ENCODE measurements around the gene CBX6. TPM values are rescaled to one million over a fixed set of nuclear protein-coding genes. Genes with fewer than 3 reads are reported as not detected.

The CBX6 gene
- total RNA-seq, 1 experiment from 2014 or later, result 31.4 TPM

- WGBS (ENCODE audit: extremely low coverage, insufficient read length, low lambda C conversion rate), result no CpG with 5 or more reads among the region's 9 CpGs
Observed at GRCh38 chr22:38882972-38883622, 11.1 kb upstream of the CBX6 start.

More at GRCh38 chr22:38882972-38883622, 11.1 kb upstream of the CBX6 start:
- no peak overlapping the region for H3K18ac ChIP-seq (ENCODE audit: insufficient read length, low read depth, low read length)
- Mint-ChIP-seq H3K4me3 (no peak overlapping the region), H3K36me3 (ENCODE audit: insufficient read depth in 1 of 3, low read depth in 3 of 3) (no peaks in the 10 kb centered on the region; a peak in 1 of 7 replicates), H3K4me1 (peaks cover 2 to 7% of the 10 kb centered on the region in 2 experiments; a peak in 1 of 4 replicates), H3K27ac (no peak overlapping the region; a peak in 1 of 7 replicates), H3K9me3 (peaks cover 0 to 3% of the 10 kb centered on the region in 2 experiments; a peak in 2 of 5 replicates), H3K27me3 (ENCODE audit: low read depth) (peaks cover 23% of the 10 kb centered on the region)
- no peak overlapping the region for H4K8ac ChIP-seq (replicated peaks; ENCODE audit: insufficient read length, low read depth, low read length)
- no peaks in the 10 kb centered on the region for H3K9me3 ChIP-seq (ENCODE audit: control insufficient read depth, low read depth, low read length)
- no peak overlapping the region for H2BK5ac ChIP-seq (ENCODE audit: insufficient read length, low read length)
- H4K20me1 ChIP-seq (ENCODE audit: control insufficient read depth, insufficient read depth, insufficient read length), result no peaks in the 10 kb centered on the region
- H3K4ac ChIP-seq (ENCODE audit: low read depth, low read length), result no peak overlapping the region
- H2AFZ ChIP-seq (ENCODE audit: low read length), result no peak overlapping the region
- H3K14ac ChIP-seq (ENCODE audit: insufficient read depth, low read length), result no peak overlapping the region
- no peak overlapping the region for H3K56ac ChIP-seq (ENCODE audit: insufficient read length, low read depth, low read length)
- TF ChIP-seq CTCF (conservative IDR thresholded peaks at IDR 0.05), result no peak
- no peak overlapping the region for H3K23ac ChIP-seq (ENCODE audit: insufficient read length, low read depth, low read length)
- H2BK120ac ChIP-seq (ENCODE audit: low read depth, low read length, poor library complexity, severe bottlenecking), result no peak overlapping the region
- no peak overlapping the region for H4K5ac ChIP-seq (ENCODE audit: insufficient read length, low read depth, low read length)
- H3K9ac ChIP-seq (ENCODE audit: extremely low read depth, insufficient read length, low read length), result no peak overlapping the region
- H4K91ac ChIP-seq (ENCODE audit: insufficient read length, low read depth, low read length), result no peak overlapping the region
- H3K27ac ChIP-seq (ENCODE audit: insufficient read length, low read depth, low read length), result no peak overlapping the region
- H3K23me2 ChIP-seq (ENCODE audit: insufficient read length, low read depth, low read length, poor library complexity, severe bottlenecking), result no peaks in the 10 kb centered on the region
- H3K79me1 ChIP-seq (ENCODE audit: insufficient read depth, low read depth, low read length, poor library complexity, severe bottlenecking), result no peaks in the 10 kb centered on the region
- no peaks in the 10 kb centered on the region for H3K27me3 ChIP-seq (ENCODE audit: insufficient read depth, low read length)
- DNase-seq, result no peak
- no peak overlapping the region for H2BK12ac ChIP-seq (ENCODE audit: insufficient read length, low read depth, low read length)
- no peak overlapping the region for H2BK20ac ChIP-seq (ENCODE audit: low read depth, low read length, poor library complexity, severe bottlenecking)
- H3K4me1 ChIP-seq (ENCODE audit: insufficient read depth, low read length), result no peaks in the 10 kb centered on the region
- no peak overlapping the region for H3T11ph ChIP-seq (ENCODE audit: low read length)
- no peaks in the 10 kb centered on the region for H3K79me2 ChIP-seq (ENCODE audit: insufficient read depth, low read length)
- no peak overlapping the region for H3K4me2 ChIP-seq (ENCODE audit: insufficient read depth, insufficient read length, low read length)
- H2AK5ac ChIP-seq (ENCODE audit: insufficient read length, low read length), result no peak overlapping the region
- no peak overlapping the region for H2BK15ac ChIP-seq (ENCODE audit: low read depth, low read length)
